Loucy (cell line): Measurements from ENCODE around the gene KPNA4.

Source experiments
- CTCF ChIP-seq: fragments of 200-600 bp; sonication (generic); conservative IDR thresholded peaks from 2 replicates; pipeline ENCODE4 v1.5.1; 2014; ENCODE audit warnings: mild to moderate bottlenecking, antibody characterized with exemption, low read length
- EZH2phosphoT487 ChIP-seq: fragments of 200-600 bp; IDR thresholded peaks from 2 replicates; pipeline ENCODE4 v1.6.1; 2018; ENCODE audit warnings: antibody characterized with exemption, mild to moderate bottlenecking, moderate library complexity, borderline replicate concordance

DNA sequence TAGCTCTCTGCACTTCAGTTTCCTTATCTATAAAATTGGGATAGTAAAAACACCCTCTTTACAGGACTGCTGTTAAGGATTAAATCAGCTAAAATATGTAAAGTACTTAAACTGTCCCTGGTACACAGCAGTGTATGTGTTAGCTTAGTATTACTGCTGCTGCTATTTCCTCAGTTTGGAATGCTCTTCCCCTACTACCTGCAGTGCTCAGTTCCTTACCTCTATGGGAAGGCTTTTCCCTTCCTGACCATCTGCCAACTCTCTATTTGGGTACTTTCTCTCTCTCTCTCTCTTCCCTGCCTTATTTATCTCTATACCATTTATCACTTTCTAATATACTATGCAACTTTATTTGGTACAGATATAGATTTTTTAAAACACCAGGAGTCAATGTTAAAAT lies 26.5 kb downstream of the KPNA4 start:
- TF ChIP-seq CTCF (no peak), EZH2phosphoT487 (no peak)
